Dedifferentiated amniotic fluid mesenchymal stem cell (primary cell): Measurements from ENCODE around the gene AP2B1.
"Not testable (repeated sequence)": the region's sequence is repeated elsewhere in the genome, so short reads cannot be mapped to it uniquely, and the experiment has no call there.

Experiments
- DNase-seq: peaks from one replicate; pipeline ENCODE4 v3.0.0-alpha.2; 2016; ENCODE audit errors: extremely low spot score

Gene AP2B1

DNA sequence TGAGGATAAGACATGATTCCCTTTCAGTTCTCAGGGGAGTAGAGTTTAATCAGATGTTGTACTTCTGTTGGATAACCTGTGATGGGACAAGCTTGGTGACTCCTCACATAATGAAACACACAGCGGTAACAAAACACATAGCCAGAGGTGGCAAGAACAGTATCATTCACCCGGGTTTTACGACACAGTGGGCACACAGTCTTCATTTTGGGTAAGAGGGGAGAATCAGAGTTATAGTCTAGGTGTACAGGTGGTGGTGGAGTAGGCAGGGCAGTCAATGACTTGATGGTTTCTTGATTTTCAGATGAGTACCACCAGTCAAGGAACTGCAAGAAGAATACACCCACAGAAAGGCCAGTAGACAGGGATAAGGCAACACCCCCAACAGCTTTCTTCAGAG is 11.4 kb upstream of the AP2B1 start:
- no peak for DNase-seq

DNA sequence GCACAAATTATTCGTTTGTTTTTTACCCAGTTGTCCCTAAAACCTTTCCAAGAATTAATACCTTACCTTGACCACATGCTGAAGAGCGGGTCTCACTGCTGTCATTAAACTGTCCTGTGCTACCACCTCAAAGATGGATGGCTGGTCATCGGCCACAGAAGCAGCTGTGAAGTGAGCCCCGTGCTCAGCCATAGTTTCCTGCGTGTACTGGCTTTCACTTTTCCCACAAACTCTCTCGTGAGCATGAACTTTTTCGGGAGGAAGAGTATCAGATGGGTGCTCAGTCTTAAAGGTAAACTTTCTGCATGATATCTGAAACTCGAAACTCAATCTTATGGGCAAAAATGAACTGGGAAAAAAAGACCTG is 9.3 kb upstream of the AP2B1 start:
- no peak for DNase-seq

DNA sequence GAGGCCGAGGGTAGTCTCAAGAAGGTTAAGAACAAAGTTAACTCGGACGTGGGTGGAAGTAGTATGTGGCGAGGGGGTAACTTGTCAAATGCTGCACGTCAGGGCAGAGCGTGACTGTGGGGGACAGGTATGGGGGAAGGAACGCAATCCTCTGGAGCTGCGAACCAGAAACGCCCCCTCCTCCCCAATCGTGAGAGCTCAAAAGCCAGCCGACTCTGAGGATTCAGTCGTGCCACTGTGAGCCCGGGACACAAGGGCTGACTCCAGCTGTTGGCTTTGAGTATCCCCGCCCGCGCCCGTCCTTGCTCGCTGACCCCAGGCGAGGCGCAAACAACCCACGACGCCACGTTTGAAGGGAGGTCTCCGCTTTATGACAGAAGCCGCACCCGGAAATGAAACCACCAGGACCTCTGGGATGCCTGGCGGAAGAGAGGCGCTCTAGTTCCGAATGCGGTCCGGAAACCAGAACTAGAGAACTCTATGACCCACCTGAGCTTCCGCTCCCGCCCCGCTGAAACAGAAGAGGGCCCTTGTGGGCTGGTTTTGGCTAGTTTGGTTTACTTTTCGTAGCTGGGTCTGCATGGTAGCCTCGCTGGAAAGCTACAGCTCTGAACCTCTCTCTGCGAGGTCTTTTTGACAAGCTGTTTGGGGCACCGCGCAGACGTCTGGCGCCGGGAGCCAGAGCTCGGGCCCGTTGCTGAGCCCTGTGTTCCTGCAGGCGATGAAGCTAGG is 8.8 kb upstream of the AP2B1 start, which contains the start of gene PEX12:
TSS of gene PEX12 (minus strand) at position 375 of the 732 bp plus-strand sequence. CDS start 550 bp downstream, outside the sequence.
- DNase-seq, result peak; percentile 82

DNA sequence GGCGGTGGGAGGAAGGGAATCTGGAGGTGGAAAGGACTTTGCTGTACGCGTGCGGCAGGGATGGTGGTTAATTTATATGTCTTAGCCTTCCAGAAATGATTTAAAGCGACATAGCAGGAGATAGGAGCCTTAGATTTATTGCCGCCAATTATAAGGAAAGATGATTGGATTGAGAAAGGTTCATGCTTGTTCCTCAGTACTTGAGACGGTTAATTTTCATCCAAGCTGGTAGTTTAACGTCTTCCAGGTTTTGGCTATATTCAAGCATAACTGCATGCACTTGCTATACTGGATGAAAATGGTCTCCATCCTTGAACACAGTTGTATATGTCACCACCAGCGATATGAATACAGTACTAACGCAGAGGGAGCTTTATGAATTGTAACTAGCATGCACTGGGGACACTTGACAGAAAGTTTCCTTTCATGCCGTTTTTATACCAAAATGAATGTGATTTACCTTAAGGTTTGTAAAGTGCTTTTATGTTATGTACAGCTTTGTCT is 8.1 kb upstream of the AP2B1 start:
- no peak for DNase-seq

GRCh38 chr17:35584061-35584460 is 3.1 kb upstream of the AP2B1 start:
- DNase-seq, result no peak

DNA sequence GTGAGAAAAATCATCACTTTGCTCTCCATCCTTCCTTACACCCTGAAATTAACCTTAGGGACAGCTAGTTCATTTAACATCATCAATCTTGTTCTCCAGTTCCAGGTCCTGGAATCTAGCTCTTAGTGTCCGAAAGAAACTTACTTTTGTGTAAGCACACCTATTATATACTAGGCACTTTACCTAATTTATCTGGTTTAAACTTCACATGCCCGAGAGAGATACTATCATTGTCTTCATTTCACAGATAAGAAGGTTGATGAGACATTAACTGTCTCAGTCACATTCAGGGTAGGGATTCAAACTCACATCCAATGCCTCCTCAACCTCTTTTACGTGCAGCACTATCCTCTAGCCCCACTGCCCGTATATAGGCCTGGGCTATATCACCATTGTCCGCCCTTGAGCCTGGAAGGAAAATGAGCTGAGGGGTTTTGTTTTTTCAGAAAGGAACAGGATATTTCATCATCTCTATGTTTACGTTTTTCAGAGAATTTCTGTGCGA is 501 bp upstream of the AP2B1 start:
- DNase-seq, result no peak

DNA sequence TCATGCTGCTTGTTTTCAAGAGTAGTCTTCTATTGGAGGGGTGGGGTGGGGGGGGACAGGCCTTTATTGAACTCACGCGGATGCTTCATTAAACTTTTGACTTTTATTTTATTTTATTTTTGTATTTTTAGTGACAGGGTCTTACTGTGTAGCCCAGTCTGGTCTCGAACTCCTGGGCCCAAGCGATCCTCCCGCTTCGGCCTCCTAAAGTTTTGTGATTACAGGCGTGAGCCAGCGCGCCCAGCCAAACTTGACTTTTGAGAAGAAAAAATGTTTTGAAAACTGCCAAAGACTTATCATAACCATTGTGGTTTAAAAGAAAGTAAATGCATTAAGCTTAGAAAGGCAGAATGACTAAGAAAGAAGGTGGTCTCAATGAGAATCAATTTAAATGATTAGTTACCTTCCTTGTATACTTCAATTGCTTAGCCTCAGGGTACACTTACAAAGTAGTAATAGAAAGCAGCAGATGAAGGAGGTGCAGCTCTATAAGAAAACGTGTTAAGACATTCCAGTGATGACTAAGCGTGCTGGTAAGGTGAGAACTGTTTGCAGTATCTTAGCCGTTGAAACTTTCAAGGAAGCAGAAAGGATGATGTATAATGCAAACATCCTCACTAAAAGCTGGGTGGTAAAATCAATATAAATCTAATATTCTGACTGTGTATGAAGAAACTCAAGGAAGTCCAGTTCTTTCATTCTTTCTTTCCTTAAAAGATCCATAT is 1.2 kb downstream of the AP2B1 start:
- DNase-seq, result no peak

DNA sequence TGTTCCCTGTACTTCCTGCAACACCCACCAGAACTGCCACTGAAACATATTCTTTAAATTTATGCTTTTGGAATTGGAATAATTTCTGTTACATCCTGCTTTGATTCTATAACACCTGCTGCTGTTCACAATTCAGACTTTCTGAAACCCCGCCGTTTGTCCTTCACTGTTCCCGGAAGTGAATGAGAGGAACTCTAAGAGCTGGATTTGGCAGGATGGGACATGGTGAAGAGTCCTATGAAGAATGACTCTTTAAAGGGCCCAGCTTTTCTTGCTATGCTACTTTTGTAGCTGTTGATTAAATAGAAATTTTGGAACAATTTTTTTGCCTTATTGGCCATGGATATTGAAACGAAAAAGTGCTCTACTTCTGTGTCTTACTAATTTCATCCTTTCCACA is 8.9 kb downstream of the AP2B1 start:
- DNase-seq, result no peak

- DNase-seq, result no peak
Measured at GRCh38 chr17:35596530-35597233, 9.6 kb downstream of the AP2B1 start.

GRCh38 chr17:35597604-35598003 is 10.5 kb downstream of the AP2B1 start:
- DNase-seq, result no peak

DNA sequence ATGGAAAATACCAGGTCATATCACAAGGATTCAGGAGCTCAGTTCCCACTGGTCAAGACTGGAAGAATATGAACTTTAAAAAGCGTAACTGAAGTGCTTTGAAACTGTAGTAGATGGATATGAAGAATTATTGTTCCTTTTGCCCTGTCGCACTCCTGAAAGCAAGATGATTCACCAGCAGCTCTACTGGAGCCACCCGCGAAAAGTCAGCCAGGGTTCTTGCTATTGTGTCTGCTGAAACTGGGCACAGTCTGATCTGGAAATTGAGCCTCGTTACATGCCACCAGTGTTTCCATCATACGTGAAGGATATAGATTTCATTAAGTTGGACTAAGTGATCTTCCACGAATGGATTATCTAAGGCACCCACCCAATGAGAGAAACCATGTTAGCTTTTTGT is 16.6 kb downstream of the AP2B1 start:
- no peak for DNase-seq

GRCh38 chr17:35605678-35606077 is 18.6 kb downstream of the AP2B1 start:
- DNase-seq, result no peak

- DNase-seq, result no peak
Measured at GRCh38 chr17:35607239-35607847, 20.2 kb downstream of the AP2B1 start.

DNA sequence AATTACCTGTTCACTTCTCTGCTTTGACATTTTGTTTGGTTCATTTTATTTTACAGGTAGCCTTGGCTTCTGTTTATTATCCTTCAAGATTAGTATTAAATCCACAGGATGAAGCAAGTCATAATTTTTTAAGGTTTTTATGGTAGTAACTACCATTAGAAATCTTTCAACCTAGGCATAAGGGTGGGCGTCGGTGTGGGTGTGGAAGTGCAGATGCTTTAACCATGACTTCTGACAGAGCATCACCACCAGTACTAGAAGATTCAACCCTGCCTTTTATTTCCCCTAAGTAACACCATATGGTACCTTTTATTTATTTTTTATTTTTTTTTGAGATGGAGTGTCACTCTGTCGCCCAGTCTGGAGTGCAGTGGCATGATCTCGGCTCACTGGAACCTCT is 22.7 kb downstream of the AP2B1 start:
- no peak for DNase-seq

DNA sequence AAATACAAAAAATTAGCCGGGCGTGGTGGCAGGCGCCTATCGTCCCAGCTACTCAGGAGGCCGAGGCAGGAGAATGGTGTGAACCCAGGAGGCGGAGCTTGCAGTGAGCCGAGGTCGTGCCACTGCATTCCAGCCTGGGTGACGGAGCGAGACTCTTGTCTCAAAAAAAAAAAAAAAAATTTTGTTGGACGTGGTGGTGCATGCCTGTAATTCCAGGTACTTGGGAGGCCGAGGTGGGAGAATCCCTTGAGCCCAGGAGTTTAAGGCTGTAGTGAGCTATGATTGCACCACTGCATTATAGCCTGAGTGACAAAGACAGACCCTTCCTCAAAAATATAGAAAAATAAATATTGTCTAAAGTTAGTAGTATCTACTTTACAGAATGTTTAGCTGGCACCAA is 23.6 kb downstream of the AP2B1 start:
- not testable (repeated sequence) for DNase-seq

GRCh38 chr17:35612924-35613521 is 25.9 kb downstream of the AP2B1 start:
- peak; percentile 56 for DNase-seq

- no peak for DNase-seq
Measured at GRCh38 chr17:35614810-35615209, 27.7 kb downstream of the AP2B1 start.

GRCh38 chr17:35616536-35616935 is 29.4 kb downstream of the AP2B1 start:
- DNase-seq, result no peak

GRCh38 chr17:35617505-35617904 is 30.4 kb downstream of the AP2B1 start:
- DNase-seq, result no peak

GRCh38 chr17:35618628-35619027 is 31.5 kb downstream of the AP2B1 start:
- no peak for DNase-seq

DNA sequence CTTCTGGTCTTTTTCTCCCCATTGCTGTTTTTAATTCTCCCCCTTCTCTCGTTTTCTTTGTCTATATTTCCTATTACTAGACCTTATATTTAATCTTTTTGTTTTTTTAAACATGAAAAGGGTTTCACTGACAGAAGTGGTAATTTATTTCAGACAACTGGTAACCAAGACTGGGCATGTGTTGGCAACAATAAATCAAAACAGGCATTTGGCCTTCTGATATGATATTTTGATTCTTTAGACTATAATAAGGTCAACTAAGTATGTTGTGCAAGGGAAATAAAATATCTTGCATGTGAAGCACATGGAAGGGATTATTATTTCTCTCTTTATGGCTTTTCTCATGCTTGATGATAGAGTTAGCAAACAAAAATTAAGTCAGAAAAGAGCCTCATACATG is 34.6 kb downstream of the AP2B1 start:
- no peak for DNase-seq

GRCh38 chr17:35627417-35627816 is 40.3 kb downstream of the AP2B1 start:
- DNase-seq, result no peak
